ENCODE results near the gene PGAP6.
"Not testable (repeated sequence)": the region's sequence is repeated elsewhere in the genome, so short reads cannot be mapped to it uniquely, and the experiment has no call there.

PGAP6 gene

GRCh38 chr16:400061-400591, 18.3 kb upstream of the PGAP6 start:
- no peak for DNase-seq

- DNase-seq: no peak
These were observed 17.7 kb upstream of the PGAP6 start for GRCh38 chr16:399340-400019.

- no peak for DNase-seq
These were observed 17.0 kb upstream of the PGAP6 start for GRCh38 chr16:398561-399339.

GRCh38 chr16:397736-398332, 16.1 kb upstream of the PGAP6 start:
- DNase-seq: no peak

- DNase-seq: no peak
These were observed 15.4 kb upstream of the PGAP6 start, which contains the start of gene NME4 for GRCh38 chr16:397135-397661. NME4 (plus strand) TSS chr16:397199; CDS start chr16:397223, 24 bp downstream.

GRCh38 chr16:396605-397004, 14.8 kb upstream of the PGAP6 start:
- no peak for DNase-seq

GRCh38 chr16:396199-396598, 14.4 kb upstream of the PGAP6 start:
- no peak for DNase-seq

- DNase-seq: no peak
These were observed 10.8 kb upstream of the PGAP6 start for GRCh38 chr16:392450-393030.

GRCh38 chr16:391885-392335, 10.1 kb upstream of the PGAP6 start:
- DNase-seq: no peak

GRCh38 chr16:389352-389751, 7.6 kb upstream of the PGAP6 start:
- DNase-seq: no peak

- DNase-seq: not testable (repeated sequence)
These were observed 6.2 kb upstream of the PGAP6 start for GRCh38 chr16:387761-388666.

GRCh38 chr16:386641-387156, 4.9 kb upstream of the PGAP6 start:
- no peak for DNase-seq

- no peak for DNase-seq
These were observed 1.7 kb upstream of the PGAP6 start for GRCh38 chr16:383326-384051.

GRCh38 chr16:381012-381788, 578 bp downstream of the PGAP6 start:
- DNase-seq: no peak

GRCh38 chr16:380762-381011, 1.1 kb downstream of the PGAP6 start:
- no peak for DNase-seq

GRCh38 chr16:379961-380761, 1.6 kb downstream of the PGAP6 start:
- DNase-seq: no peak

GRCh38 chr16:379183-379960, 2.4 kb downstream of the PGAP6 start:
- no peak for DNase-seq

GRCh38 chr16:378821-379182, 3.0 kb downstream of the PGAP6 start:
- no peak for DNase-seq
